ENCODE measurements around the gene FAM83E.

DNA sequence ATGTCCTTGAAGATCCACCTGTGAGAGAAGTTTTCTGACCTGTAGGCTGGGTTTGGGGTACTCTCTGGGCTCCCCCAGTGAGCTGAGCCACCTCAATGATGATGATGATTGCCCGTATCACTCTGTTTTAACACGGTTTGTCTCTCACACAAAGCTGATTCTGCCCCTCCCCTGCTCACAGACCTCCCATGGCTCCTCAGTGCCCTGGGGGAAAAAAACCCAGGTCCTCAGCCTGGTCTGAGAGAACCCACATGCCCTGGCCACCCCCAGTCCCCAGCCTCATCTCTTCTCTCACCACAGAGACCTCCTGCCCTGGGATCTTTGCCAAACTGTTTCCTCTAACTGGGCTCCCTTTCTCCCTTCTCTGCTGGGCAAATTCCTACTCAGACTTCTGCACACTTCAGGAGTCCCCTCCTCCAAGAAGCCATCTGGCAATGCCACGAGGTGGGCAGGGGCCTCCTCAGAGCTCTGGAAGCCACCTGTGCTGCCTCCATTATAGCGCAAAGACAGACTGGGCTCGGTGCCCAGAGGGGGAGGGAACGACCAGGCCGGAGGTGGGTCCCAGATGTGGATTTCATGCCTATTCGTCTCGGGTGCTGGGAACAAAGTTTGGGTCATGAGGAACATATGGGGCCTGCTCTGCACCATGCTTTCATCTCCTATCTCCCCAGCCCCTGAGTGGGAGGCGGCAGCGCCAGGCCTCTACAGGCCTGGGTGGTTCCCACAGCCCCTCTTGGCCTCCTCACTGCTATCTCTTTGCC, 39.6 kb upstream of the FAM83E start:
- TF ChIP-seq FOXM1 (IDR thresholded peaks at IDR 0.05; ENCODE audit: borderline replicate concordance) (no peak), TARDBP (IDR thresholded peaks at IDR 0.05) (no peak), FOXK2 (IDR thresholded peaks at IDR 0.05) (no peak), L3MBTL2 (conservative IDR thresholded peaks at IDR 0.05) (no peak), BHLHE40 (IDR thresholded peaks at IDR 0.05; ENCODE audit: borderline replicate concordance) (no peak), FOXA1 (IDR thresholded peaks at IDR 0.05) (no peak), ELF4 (IDR thresholded peaks at IDR 0.05) (no peak), HDGF (IDR thresholded peaks at IDR 0.05; ENCODE audit: borderline replicate concordance) (no peak), ZNF384 (IDR thresholded peaks at IDR 0.05) (no peak), NFRKB (IDR thresholded peaks at IDR 0.05) (no peak)
